H1 (cell line): ENCODE data around the gene IRF2BP2. TPM values are rescaled to one million over a fixed set of nuclear protein-coding genes. Genes with fewer than 3 reads are reported as not detected.

Experiments used
- CTCF ChIA-PET: fragments of 300-600 bp; sonication (Branson Sonifier 250); formaldehyde crosslinking; loops from one replicate; lab custom pipeline; 2021; ENCODE audit not compliant: partially characterized antibody; lab: Charles Lee
- POLR2A ChIA-PET: fragments of 300-600 bp; sonication (Branson Sonifier 250); formaldehyde crosslinking; loops from one replicate; lab custom pipeline; 2021; ENCODE audit warnings: inconsistent platforms; ENCODE audit not compliant: partially characterized antibody; lab: Charles Lee
- DNase-seq, 2 experiments: peaks; one replicate each; pipeline versions ENCODE4 v3.0.0 to v3.0.0-alpha.2; 2010 to 2022; ENCODE audit warnings: low spot score in 2 of 2, low read depth in 1 of 2, mixed read lengths in 1 of 2
- FAIRE-seq: peaks from 2 replicates; lab custom pipeline; 2011; peaks lifted over from hg19 to GRCh38; lab: Jason Lieb, UNC
- H2AFZ ChIP-seq: 2 replicates; pipeline ENCODE4 v1.8.1; 2012; ENCODE audit warnings: low read length, inconsistent platforms
- H2AK5ac ChIP-seq: 2 replicates; pipeline ENCODE4 v1.6.1; 2013; ENCODE audit warnings: low read depth, low read length
- H2BK120ac ChIP-seq: replicated peaks from 2 replicates; pipeline ENCODE3; 2013; ENCODE audit warnings: low read depth, low read length, inconsistent platforms
- H2BK12ac ChIP-seq: 2 replicates; pipeline ENCODE4 v1.6.1; 2013; ENCODE audit warnings: low read depth, low read length
- H2BK15ac ChIP-seq: 2 replicates; pipeline ENCODE4 v1.6.1; 2013; ENCODE audit warnings: low read length
- H2BK20ac ChIP-seq: 2 replicates; pipeline ENCODE4 v1.6.1; 2013; ENCODE audit warnings: low read length
- H2BK5ac ChIP-seq: 2 replicates; pipeline ENCODE4 v1.6.1; 2013; ENCODE audit warnings: low read depth, low read length
- H3K14ac ChIP-seq: 2 replicates; pipeline ENCODE4 v1.6.1; 2013; ENCODE audit warnings: inconsistent platforms; ENCODE audit not compliant: insufficient read length
- H3K18ac ChIP-seq: 2 replicates; pipeline ENCODE4 v1.6.1; 2013; ENCODE audit warnings: low read length; ENCODE audit errors: extremely low read depth
- H3K23ac ChIP-seq: 2 replicates; pipeline ENCODE4 v1.6.1; 2013; ENCODE audit warnings: inconsistent platforms; ENCODE audit not compliant: insufficient read length
- H3K23me2 ChIP-seq: 2 replicates; pipeline ENCODE4 v1.6.1; 2013; ENCODE audit warnings: low read depth, low read length
- H3K27ac ChIP-seq: 2 replicates; pipeline ENCODE4 v1.6.1; 2011; ENCODE audit warnings: low read depth, low read length, inconsistent platforms
- H3K27me3 ChIP-seq, 4 experiments: replicated peaks in 1 of 4; 1 replicate in 1 of 4; 2 replicates in 3 of 4; pipeline versions ENCODE4 v1.6.1 to v1.8.1; 2011 to 2013; ENCODE audit warnings: low read length in 3 of 4, mild to moderate bottlenecking in 3 of 4, inconsistent platforms in 2 of 4, mixed read lengths in 2 of 4, moderate library complexity in 1 of 4; ENCODE audit not compliant: control insufficient read depth in 3 of 4, insufficient read depth in 3 of 4; ENCODE audit errors: extremely low read depth in 1 of 4
- H3K36me3 ChIP-seq, 4 experiments: 2 replicates each; pipeline versions ENCODE4 v1.6.1 to v1.8.1; 2011 to 2013; ENCODE audit warnings: mild to moderate bottlenecking in 4 of 4, low read length in 3 of 4, moderate library complexity in 2 of 4, control low read depth in 1 of 4, inconsistent platforms in 1 of 4; ENCODE audit not compliant: insufficient read depth in 4 of 4, control insufficient read depth in 2 of 4
- H3K4ac ChIP-seq: replicated peaks from 2 replicates; pipeline ENCODE3; 2013; ENCODE audit warnings: low read length, low read depth, mixed read lengths, inconsistent platforms; ENCODE audit not compliant: insufficient read length
- H3K4me1 ChIP-seq, 4 experiments: replicated peaks in 1 of 4; 1 replicate in 1 of 4; 2 replicates in 3 of 4; pipeline versions ENCODE4 v1.6.1 to v1.8.1; 2011 to 2013; ENCODE audit warnings: low read length in 3 of 4, inconsistent platforms in 2 of 4, mixed read lengths in 1 of 4; ENCODE audit not compliant: insufficient read depth in 4 of 4, control insufficient read depth in 3 of 4
- H3K4me2 ChIP-seq, 2 experiments: 2 replicates each; pipeline versions ENCODE4 v1.6.1 to v1.8.1; 2011 to 2013; ENCODE audit warnings: low read depth in 2 of 2, low read length in 2 of 2, control low read depth in 1 of 2, inconsistent platforms in 1 of 2, mild to moderate bottlenecking in 1 of 2; ENCODE audit not compliant: insufficient read depth in 1 of 2
- H3K4me3 ChIP-seq, 4 experiments: fragments of 200-600, 300-600 bp in 1 of 4; sonication (generic), shearing (Covaris generic), sonication (Bioruptor Twin) in 1 of 4; 2 replicates each; pipeline versions ENCODE4 v1.5.1 to v1.8.1; 2011 to 2016; ENCODE audit warnings: low read length in 4 of 4, low read depth in 3 of 4, control low read depth in 2 of 4, inconsistent platforms in 2 of 4, mild to moderate bottlenecking in 2 of 4, mixed read lengths in 1 of 4, moderate library complexity in 1 of 4; ENCODE audit not compliant: insufficient read depth in 2 of 4; ENCODE audit errors: extremely low read depth in 1 of 4
- H3K56ac ChIP-seq: replicated peaks from 2 replicates; pipeline ENCODE3; 2013; ENCODE audit warnings: low read depth, mild to moderate bottlenecking, mixed read lengths, low read length, inconsistent platforms; ENCODE audit not compliant: insufficient read length
- H3K79me1 ChIP-seq: 2 replicates; pipeline ENCODE4 v1.6.1; 2013; ENCODE audit warnings: low read depth, low read length, control low read depth
- H3K79me2 ChIP-seq, 2 experiments: 2 replicates each; pipeline versions ENCODE4 v1.6.1 to v1.8.1; 2012 to 2013; ENCODE audit warnings: low read length in 2 of 2, mild to moderate bottlenecking in 2 of 2, inconsistent platforms in 1 of 2; ENCODE audit not compliant: insufficient read depth in 2 of 2, control insufficient read depth in 1 of 2
- H3K9ac ChIP-seq, 4 experiments: replicated peaks in 1 of 4; 1 replicate in 1 of 4; 2 replicates in 3 of 4; pipeline versions ENCODE4 v1.6.1 to v1.8.1; 2011 to 2013; ENCODE audit warnings: low read depth in 3 of 4, low read length in 3 of 4, control low read depth in 2 of 4, mild to moderate bottlenecking in 2 of 4, moderate library complexity in 2 of 4, inconsistent platforms in 1 of 4; ENCODE audit errors: extremely low read depth in 1 of 4
- H3K9me3 ChIP-seq, 2 experiments: 2 replicates each; pipeline versions ENCODE4 v1.6.1 to v1.8.1; 2012 to 2013; ENCODE audit warnings: mild to moderate bottlenecking in 2 of 2, moderate library complexity in 2 of 2, control low read depth in 1 of 2, inconsistent platforms in 1 of 2, low read depth in 1 of 2, low read length in 1 of 2, mixed read lengths in 1 of 2; ENCODE audit not compliant: insufficient read depth in 2 of 2
- H4K20me1 ChIP-seq, 2 experiments: replicated peaks in 1 of 2; 2 replicates each; pipeline versions ENCODE3 to v1.8.1; 2011 to 2013; ENCODE audit warnings: inconsistent platforms in 2 of 2, low read length in 2 of 2, mild to moderate bottlenecking in 1 of 2; ENCODE audit not compliant: insufficient read depth in 2 of 2, control insufficient read depth in 1 of 2
- H4K5ac ChIP-seq: 2 replicates; pipeline ENCODE4 v1.6.1; 2013; ENCODE audit warnings: low read length, low read depth, mixed read lengths, inconsistent platforms; ENCODE audit not compliant: insufficient read length
- H4K8ac ChIP-seq: 2 replicates; pipeline ENCODE4 v1.8.0; 2013; ENCODE audit warnings: mild to moderate bottlenecking, moderate library complexity, low read length, inconsistent platforms; ENCODE audit not compliant: insufficient read depth; ENCODE audit errors: extremely low read depth
- H4K91ac ChIP-seq: replicated peaks from 2 replicates; pipeline ENCODE3; 2013; ENCODE audit warnings: low read length, mixed read lengths, inconsistent platforms; ENCODE audit not compliant: insufficient read length
- CHD1 ChIP-seq: IDR thresholded peaks from 2 replicates; pipeline ENCODE4 v1.6.1; 2012; ENCODE audit warnings: low read depth, low read length, improper control_type of control experiment
- EZH2 ChIP-seq: fragments of 200-600 bp; sonication (generic); IDR thresholded peaks from 2 replicates; pipeline ENCODE4 v1.7.1; 2012; ENCODE audit warnings: low read depth, mild to moderate bottlenecking, moderate library complexity, low read length, inconsistent platforms; ENCODE audit not compliant: severe bottlenecking
- JUN ChIP-seq: IDR thresholded peaks from 2 replicates; pipeline ENCODE4 v1.6.1; 2011; ENCODE audit warnings: low read depth, mild to moderate bottlenecking, improper control_type of control experiment, low read length
- KDM5A ChIP-seq: fragments of 200-600 bp; IDR thresholded peaks from 2 replicates; pipeline ENCODE4 v1.7.1; 2012; ENCODE audit warnings: mild to moderate bottlenecking, low read length, inconsistent platforms, mixed read lengths
- RAD21 ChIP-seq, 2 experiments: IDR thresholded peaks in 1 of 2; conservative IDR thresholded peaks in 1 of 2; 2 replicates each; pipeline ENCODE4 v1.6.1; 2011; ENCODE audit warnings: low read depth in 2 of 2, low read length in 2 of 2, improper control_type of control experiment in 1 of 2, inconsistent platforms in 1 of 2, mild to moderate bottlenecking in 1 of 2, moderate library complexity in 1 of 2
- RXRA ChIP-seq: IDR thresholded peaks from 2 replicates; pipeline ENCODE4 v1.6.1; 2011; ENCODE audit warnings: low read depth, mild to moderate bottlenecking, low read length, moderate library complexity; ENCODE audit not compliant: insufficient read depth
- SP2 ChIP-seq: IDR thresholded peaks from 2 replicates; pipeline ENCODE4 v1.6.1; 2012; ENCODE audit warnings: mild to moderate bottlenecking, low read length, inconsistent platforms
- TBP ChIP-seq: IDR thresholded peaks from 2 replicates; pipeline ENCODE4 v1.6.1; 2011; ENCODE audit warnings: low read depth, low read length, improper control_type of control experiment
- WGBS, 2 experiments: shearing (Covaris generic) in 1 of 2; methylation state at CpG; one replicate each; pipeline versions ENCODE4 v1.1.6 to v1.1.7; 2013 to 2015; ENCODE audit warnings: low lambda C conversion rate in 2 of 2, mixed read lengths in 2 of 2, inconsistent platforms in 1 of 2, low coverage in 1 of 2, missing lambda C conversion rate in 1 of 2; ENCODE audit not compliant: insufficient replicate concordance in 2 of 2, insufficient coverage in 1 of 2, insufficient read length in 1 of 2; ENCODE audit errors: extremely low coverage in 1 of 2, missing lambda C conversion rate in 1 of 2; 5-methylcytosine and 5-hydroxymethylcytosine counted together
- polyA plus RNA-seq, 7 experiments: library from polyadenylated mRNA; depleted of rRNA in 3 of 7; stranded (reverse) in 5 of 7; unstranded in 2 of 7; fragments of >200 nt in 5 of 7; fragments of 200-250 nt in 2 of 7; gene quantifications; 1 replicate in 5 of 7; 2 replicates in 1 of 7; 4 replicates in 1 of 7; pipeline versions ENCODE4 v1.2.1 to v1.2.3, GENCODE V29; 2011 to 2013; ENCODE audit warnings: missing spikeins in 2 of 7, mixed read lengths in 2 of 7
- total RNA-seq: library from RNA; stranded (reverse); fragmentation: NEBNext Ultra II Directional; extraction: Animal tissue kit (Norgen Biotek cat#: 25700); gene quantifications from 2 replicates; pipeline ENCODE4 v1.2.1, GENCODE V29; 2021

Gene IRF2BP2
- total and polyA plus RNA-seq, 2 of the 8 experiments (the other 6 are each of a cell fraction or from before 2014, with no cell fraction given), result 24.9 to 67.5 TPM

GRCh38 chr1:234584926-234585325 lies 25.1 kb downstream of the IRF2BP2 start:
- H3K56ac ChIP-seq, result no peak overlapping the region
- no peak overlapping the region for H2AFZ ChIP-seq
- CTCF ChIA-PET, result interaction anchor here (0.8 to 1.5 kb wide), 8 partner anchors 10 to 513 kb away, joined by 3 to 6 read pairs (median 3); no protein-coding TSS in a partner anchor
- no peaks in the 10 kb centered on the region for H3K79me1 ChIP-seq
- no peak overlapping the region for H4K91ac ChIP-seq
- WGBS, 2 experiments, result 96% methylated on average over 4 of the region's 4 CpGs; no CpG with 5 or more reads in 1 of the 2 experiments
- H4K5ac ChIP-seq, result no peak overlapping the region
- H3K4me2 ChIP-seq, result no peak overlapping the region
- FAIRE-seq, result no peak
- H4K8ac ChIP-seq, result no peak overlapping the region
- H3K4me1 ChIP-seq, result no peaks in the 10 kb centered on the region
- H3K36me3 ChIP-seq, result no peaks in the 10 kb centered on the region
- H2BK20ac ChIP-seq, result no peak overlapping the region
- 0 out of 2 replicates have a peak, but pooled peaks cover 1% of the 10 kb centered on the region for H3K23me2 ChIP-seq
- H3K27me3 ChIP-seq, result no peaks in the 10 kb centered on the region
- no peaks in the 10 kb centered on the region for H3K79me2 ChIP-seq
- TF ChIP-seq KDM5A, result no peak
- no peak for TF ChIP-seq SP2
- TF ChIP-seq EZH2, result no peak
- peak in 1 of 2 experiments; percentile 11; a peak in 1 of 4 replicates for TF ChIP-seq RAD21 (IDR thresholded peaks at IDR 0.05 in 1 of 2, conservative IDR thresholded peaks at IDR 0.05 in 1 of 2; ENCODE audit: low read depth in 2 of 2, low read length in 2 of 2)
- no peak for TF ChIP-seq RXRA
- no peak for TF ChIP-seq CHD1
- TF ChIP-seq JUN, result no peak
- no peak for TF ChIP-seq TBP
- TF ChIP-seq, all 59 proteins: peak for 1
- no peak for DNase-seq
- H3K14ac ChIP-seq, result no peak overlapping the region
- H3K27ac ChIP-seq, result no peak overlapping the region
- POLR2A ChIA-PET, result interaction anchor here (1.2 kb wide), 1 partner anchor 107 kb away, joined by 5 read pairs; no protein-coding TSS in a partner anchor
- H2AK5ac ChIP-seq, result no peak overlapping the region
- no peak overlapping the region for H2BK15ac ChIP-seq
- H3K4me3 ChIP-seq, result no peak overlapping the region
- no peak overlapping the region for H3K9ac ChIP-seq
- no peak overlapping the region for H2BK120ac ChIP-seq
- H3K4ac ChIP-seq, result no peak overlapping the region
- H4K20me1 ChIP-seq, result no peaks in the 10 kb centered on the region
- no peak overlapping the region for H2BK5ac ChIP-seq
- H2BK12ac ChIP-seq, result no peak overlapping the region
- H3K23ac ChIP-seq, result no peak overlapping the region
- no peaks in the 10 kb centered on the region for H3K9me3 ChIP-seq
- H3K18ac ChIP-seq, result no peak overlapping the region
